Keratinocyte (primary cell): Measurements from ENCODE around the gene UGT1A1.

Experiments
- CTCF ChIP-seq, 3 experiments: IDR thresholded peaks in 1 of 3; conservative IDR thresholded peaks in 1 of 3; optimal IDR thresholded peaks in 1 of 3; 2 replicates in 2 of 3; 3 replicates in 1 of 3; pipeline versions ENCODE3 to v1.5.1; 2011; ENCODE audit warnings: low read length in 3 of 3, mild to moderate bottlenecking in 3 of 3, moderate library complexity in 2 of 3, control low read depth in 1 of 3, inconsistent platforms in 1 of 3; ENCODE audit not compliant: insufficient read depth in 2 of 3; ENCODE audit errors: extremely low read depth in 1 of 3
- EZH2 ChIP-seq: IDR thresholded peaks from one replicate; pipeline ENCODE4 v1.6.1; 2012; ENCODE audit warnings: inconsistent platforms, mild to moderate bottlenecking, low read length, moderate library complexity

GRCh38 chr2:233799716-233800115, 39.6 kb downstream of the UGT1A1 start:
- TF ChIP-seq CTCF (optimal IDR thresholded peaks at IDR 0.05 in 1 of 3, IDR thresholded peaks at IDR 0.05 in 1 of 3, conservative IDR thresholded peaks at IDR 0.05 in 1 of 3; ENCODE audit: extremely low read depth in 1 of 3, insufficient read depth in 2 of 3, low read length in 3 of 3): no peak
- no peak for TF ChIP-seq EZH2
